ENCODE measurements around the gene NELL2.

GRCh38 chr12:44738051-44738450, 138.1 kb downstream of the NELL2 start:
- TF ChIP-seq, protein P1, sequence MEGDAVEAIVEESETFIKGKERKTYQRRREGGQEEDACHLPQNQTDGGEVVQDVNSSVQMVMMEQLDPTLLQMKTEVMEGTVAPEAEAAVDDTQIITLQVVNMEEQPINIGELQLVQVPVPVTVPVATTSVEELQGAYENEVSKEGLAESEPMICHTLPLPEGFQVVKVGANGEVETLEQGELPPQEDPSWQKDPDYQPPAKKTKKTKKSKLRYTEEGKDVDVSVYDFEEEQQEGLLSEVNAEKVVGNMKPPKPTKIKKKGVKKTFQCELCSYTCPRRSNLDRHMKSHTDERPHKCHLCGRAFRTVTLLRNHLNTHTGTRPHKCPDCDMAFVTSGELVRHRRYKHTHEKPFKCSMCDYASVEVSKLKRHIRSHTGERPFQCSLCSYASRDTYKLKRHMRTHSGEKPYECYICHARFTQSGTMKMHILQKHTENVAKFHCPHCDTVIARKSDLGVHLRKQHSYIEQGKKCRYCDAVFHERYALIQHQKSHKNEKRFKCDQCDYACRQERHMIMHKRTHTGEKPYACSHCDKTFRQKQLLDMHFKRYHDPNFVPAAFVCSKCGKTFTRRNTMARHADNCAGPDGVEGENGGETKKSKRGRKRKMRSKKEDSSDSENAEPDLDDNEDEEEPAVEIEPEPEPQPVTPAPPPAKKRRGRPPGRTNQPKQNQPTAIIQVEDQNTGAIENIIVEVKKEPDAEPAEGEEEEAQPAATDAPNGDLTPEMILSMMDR (IDR thresholded peaks at IDR 0.05; ENCODE audit: low read depth, low read length, poor library complexity, severe bottlenecking): no peak
- TF ChIP-seq EZH2phosphoT487 (IDR thresholded peaks at IDR 0.05; ENCODE audit: borderline replicate concordance, low read length): no peak

Data from DOHH2 (cell line).